HepG2 (cell line): Measurements from ENCODE around the gene CAPN10.

ENCODE experiments used
- CREB1 ChIP-seq, 2 experiments: fragments of 450-650 bp in 1 of 2; IDR thresholded peaks; 2 replicates each; pipeline ENCODE4 v1.6.1; 2016 to 2017; ENCODE audit warnings: control low read depth in 1 of 2, mild to moderate bottlenecking in 1 of 2, missing compliant biosample characterization in 1 of 2, missing genetic modification characterization in 1 of 2
- KDM5A ChIP-seq: fragments of 200-600 bp; sonication (generic); IDR thresholded peaks from 2 replicates; pipeline ENCODE4 v1.7.0; 2018; ENCODE audit warnings: antibody characterized with exemption, mild to moderate bottlenecking, low read length, borderline replicate concordance
- NR3C1 ChIP-seq: sonication (generic); formaldehyde crosslinking; IDR thresholded peaks from 2 replicates; pipeline ENCODE4 v1.4.0; 2020; ENCODE audit warnings: missing genetic modification reagents
- PHF20 ChIP-seq: sonication (generic); formaldehyde crosslinking; IDR thresholded peaks from 2 replicates; pipeline ENCODE4 v1.5.0; 2020; ENCODE audit warnings: mild to moderate bottlenecking, missing genetic modification reagents
- POLR2A ChIP-seq, 2 experiments: IDR thresholded peaks; 2 replicates each; pipeline ENCODE4 v1.6.1; 2011; ENCODE audit warnings: low read depth in 2 of 2, low read length in 2 of 2, mild to moderate bottlenecking in 1 of 2, moderate library complexity in 1 of 2; ENCODE audit not compliant: insufficient read depth in 1 of 2
- TOE1 ChIP-seq: sonication (generic); formaldehyde crosslinking; IDR thresholded peaks from 2 replicates; pipeline ENCODE4 v1.4.0; 2020; ENCODE audit warnings: mild to moderate bottlenecking, missing genetic modification reagents
- ZNF354B ChIP-seq: sonication (generic); formaldehyde crosslinking; IDR thresholded peaks from 2 replicates; pipeline ENCODE4 v1.8.0; 2022; ENCODE audit warnings: mild to moderate bottlenecking, missing genetic modification reagents
- ZNF704 ChIP-seq: sonication (generic); formaldehyde crosslinking; IDR thresholded peaks from 2 replicates; pipeline ENCODE4 v1.8.1; 2023; ENCODE audit warnings: mild to moderate bottlenecking, inconsistent platforms, moderate library complexity, missing genetic modification reagents, borderline replicate concordance
- ZNF713 ChIP-seq: sonication (generic); formaldehyde crosslinking; IDR thresholded peaks from 2 replicates; pipeline ENCODE4 v1.4.0; 2020; ENCODE audit warnings: mild to moderate bottlenecking, missing genetic modification reagents
- TF ChIP-seq, protein P1 (sequence below): sonication (generic); formaldehyde crosslinking; IDR thresholded peaks from 2 replicates; pipeline ENCODE4 v1.5.0; 2020; ENCODE audit warnings: mild to moderate bottlenecking, missing genetic modification reagents, moderate library complexity
- TF ChIP-seq, protein P2 (sequence below): sonication (generic); formaldehyde crosslinking; IDR thresholded peaks from 2 replicates; pipeline ENCODE4 v1.4.0; 2020; ENCODE audit warnings: missing genetic modification reagents

- TF ChIP-seq TOE1 (no peak), ZNF713 (no peak), POLR2A (IDR thresholded peaks at IDR 0.05; ENCODE audit: insufficient read depth in 1 of 2, low read depth in 2 of 2, low read length in 2 of 2) (no peak), ZNF354B (no peak), ZNF704 (CRISPR knock-in tag) (no peak), KDM5A (no peak), PHF20 (CRISPR knock-in tag) (no peak), NR3C1 (CRISPR knock-in tag) (no peak), CREB1 (IDR thresholded peaks at IDR 0.05) (no peak), CREB1 (CRISPR knock-in tag; IDR thresholded peaks at IDR 0.05) (no peak)
- TF ChIP-seq, protein P1, sequence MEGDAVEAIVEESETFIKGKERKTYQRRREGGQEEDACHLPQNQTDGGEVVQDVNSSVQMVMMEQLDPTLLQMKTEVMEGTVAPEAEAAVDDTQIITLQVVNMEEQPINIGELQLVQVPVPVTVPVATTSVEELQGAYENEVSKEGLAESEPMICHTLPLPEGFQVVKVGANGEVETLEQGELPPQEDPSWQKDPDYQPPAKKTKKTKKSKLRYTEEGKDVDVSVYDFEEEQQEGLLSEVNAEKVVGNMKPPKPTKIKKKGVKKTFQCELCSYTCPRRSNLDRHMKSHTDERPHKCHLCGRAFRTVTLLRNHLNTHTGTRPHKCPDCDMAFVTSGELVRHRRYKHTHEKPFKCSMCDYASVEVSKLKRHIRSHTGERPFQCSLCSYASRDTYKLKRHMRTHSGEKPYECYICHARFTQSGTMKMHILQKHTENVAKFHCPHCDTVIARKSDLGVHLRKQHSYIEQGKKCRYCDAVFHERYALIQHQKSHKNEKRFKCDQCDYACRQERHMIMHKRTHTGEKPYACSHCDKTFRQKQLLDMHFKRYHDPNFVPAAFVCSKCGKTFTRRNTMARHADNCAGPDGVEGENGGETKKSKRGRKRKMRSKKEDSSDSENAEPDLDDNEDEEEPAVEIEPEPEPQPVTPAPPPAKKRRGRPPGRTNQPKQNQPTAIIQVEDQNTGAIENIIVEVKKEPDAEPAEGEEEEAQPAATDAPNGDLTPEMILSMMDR = no peak
- TF ChIP-seq, protein P2, sequence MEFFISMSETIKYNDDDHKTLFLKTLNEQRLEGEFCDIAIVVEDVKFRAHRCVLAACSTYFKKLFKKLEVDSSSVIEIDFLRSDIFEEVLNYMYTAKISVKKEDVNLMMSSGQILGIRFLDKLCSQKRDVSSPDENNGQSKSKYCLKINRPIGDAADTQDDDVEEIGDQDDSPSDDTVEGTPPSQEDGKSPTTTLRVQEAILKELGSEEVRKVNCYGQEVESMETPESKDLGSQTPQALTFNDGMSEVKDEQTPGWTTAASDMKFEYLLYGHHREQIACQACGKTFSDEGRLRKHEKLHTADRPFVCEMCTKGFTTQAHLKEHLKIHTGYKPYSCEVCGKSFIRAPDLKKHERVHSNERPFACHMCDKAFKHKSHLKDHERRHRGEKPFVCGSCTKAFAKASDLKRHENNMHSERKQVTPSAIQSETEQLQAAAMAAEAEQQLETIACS (CRISPR knock-in tag) = no peak
Measured at GRCh38 chr2:240578110-240578450, 8.5 kb upstream of the CAPN10 start.
